Sigmoid colon (tissue), 7 donors: ENCODE measurements around the gene BCL7A. TPM values are rescaled to one million over a fixed set of nuclear protein-coding genes. Genes with fewer than 3 reads are reported as not detected.

ENCODE experiments used
- DNase-seq: peaks from one replicate; pipeline ENCODE4 v3.0.0-alpha.2; 2019
- H3K27ac ChIP-seq, 4 donors: fragments of 200-600 bp; sonication (generic); one replicate each; pipeline ENCODE4 v1.5.1; 2016 to 2019; ENCODE audit warnings: mild to moderate bottlenecking in 1 of 4
- H3K27me3 ChIP-seq, 3 donors: fragments of 200-600 bp; sonication (generic); one replicate each; pipeline ENCODE4 v1.5.1; 2019; ENCODE audit warnings: mild to moderate bottlenecking in 1 of 3
- H3K36me3 ChIP-seq, 4 donors: fragments of 200-600 bp; sonication (generic); one replicate each; pipeline ENCODE4 v1.5.1; 2016 to 2019
- H3K4me1 ChIP-seq, 4 donors: fragments of 200-600 bp; sonication (generic); one replicate each; pipeline ENCODE4 v1.5.1; 2017 to 2019
- H3K4me3 ChIP-seq, 4 donors: fragments of 200-600 bp; sonication (generic); one replicate each; pipeline ENCODE4 v1.5.1; 2017 to 2019; ENCODE audit warnings: mild to moderate bottlenecking in 2 of 4, moderate library complexity in 1 of 4
- H3K9me3 ChIP-seq, 4 donors: fragments of 200-600 bp in 3 of 4; sonication (generic) in 3 of 4; one replicate each; pipeline versions ENCODE4 v1.5.1 to v1.6.1; 2013 to 2019
- EP300 ChIP-seq, 4 donors: sonication (generic); formaldehyde crosslinking; IDR thresholded peaks; one replicate each; pipeline ENCODE4 v1.6.1; 2017; ENCODE audit warnings: antibody characterized with exemption in 4 of 4
- POLR2A ChIP-seq, 2 donors: fragments of 450-650 bp; IDR thresholded peaks; one replicate each; pipeline ENCODE4 v1.6.1; 2016; ENCODE audit warnings: antibody characterized with exemption in 2 of 2, mild to moderate bottlenecking in 2 of 2, moderate library complexity in 2 of 2
- POLR2AphosphoS5 ChIP-seq, 4 donors: sonication (generic); formaldehyde crosslinking; IDR thresholded peaks; one replicate each; pipeline ENCODE4 v1.6.1; 2017; ENCODE audit warnings: antibody characterized with exemption in 4 of 4
- WGBS, 2 donors: extraction: QIAGEN DNeasy Blood & Tissue Kit; methylation state at CpG; one replicate each; pipeline ENCODE4 v1.1.7; 2013; 5-methylcytosine and 5-hydroxymethylcytosine counted together
- intact Hi-C: fragments of 100-400 bp; cut with DNase I; formaldehyde crosslinking; loops from one replicate; pipeline ENCODE4 v1.15.1; 2023
- polyA plus RNA-seq, 3 donors: library from polyadenylated mRNA; stranded (reverse); fragments of 200-250 nt; gene quantifications; one replicate each; pipeline ENCODE4 v1.2.3, GENCODE V29; 2013
- total RNA-seq, 4 donors: library from RNA; depleted of rRNA; stranded (reverse); fragments of >200 nt; gene quantifications; one replicate each; pipeline ENCODE4 v1.1.0, GENCODE V29; 2016
- TF ChIP-seq, protein P1 (sequence below), 4 experiments: fragments of 450-650 bp in 3 of 4; fragments of 200-600 bp in 1 of 4; IDR thresholded peaks; one replicate each; pipeline ENCODE4 v1.5.1; 2016 to 2019; ENCODE audit warnings: antibody characterized with exemption in 4 of 4, mild to moderate bottlenecking in 3 of 4, moderate library complexity in 2 of 4
- donor health status: healthy with polysubstance abuse.
- donor health status: Bipolar disorder and iron deficiency.
- donor health status: healthy.

Gene BCL7A
- total and polyA plus RNA-seq, 7 donors = 1.2 to 7.4 (median 6.4) TPM

DNA sequence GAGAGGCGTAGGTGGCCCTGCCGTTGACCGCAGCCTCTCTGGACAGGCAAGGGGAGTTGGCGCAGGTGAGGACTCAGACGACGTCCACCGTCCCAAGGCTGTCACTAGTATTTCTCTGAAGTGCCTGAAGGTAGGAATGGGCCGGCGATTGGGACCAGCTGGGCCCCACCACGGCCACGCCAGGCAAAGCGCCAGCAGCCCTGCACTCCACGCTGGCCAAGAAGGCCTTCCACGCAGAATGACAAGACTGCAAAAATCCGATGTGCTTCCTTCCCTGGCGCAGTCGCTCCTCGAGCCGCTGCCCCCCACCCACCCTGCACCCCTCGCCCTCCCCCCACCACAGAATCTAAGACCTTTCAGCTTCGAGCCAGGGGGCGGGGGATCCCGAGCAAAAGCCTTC, 39.6 kb downstream of the BCL7A start:
- Histone ChIP-seq H3K27me3 (no peaks in the 10 kb centered on the region), H3K27ac (peak overlapping the region in 3 of 4 donors; percentile 93 to 96 (median 93)), H3K36me3 (no peaks in the 10 kb centered on the region), H3K4me1 (peaks cover 0 to 97% (median 81%) of the 10 kb centered on the region in 4 donors), H3K9me3 (no peaks in the 10 kb centered on the region), H3K4me3 (no peak overlapping the region)
- TF ChIP-seq POLR2A (IDR thresholded peaks at IDR 0.05) (no peak), POLR2AphosphoS5 (IDR thresholded peaks at IDR 0.05) (no peak)
- TF ChIP-seq, protein P1, sequence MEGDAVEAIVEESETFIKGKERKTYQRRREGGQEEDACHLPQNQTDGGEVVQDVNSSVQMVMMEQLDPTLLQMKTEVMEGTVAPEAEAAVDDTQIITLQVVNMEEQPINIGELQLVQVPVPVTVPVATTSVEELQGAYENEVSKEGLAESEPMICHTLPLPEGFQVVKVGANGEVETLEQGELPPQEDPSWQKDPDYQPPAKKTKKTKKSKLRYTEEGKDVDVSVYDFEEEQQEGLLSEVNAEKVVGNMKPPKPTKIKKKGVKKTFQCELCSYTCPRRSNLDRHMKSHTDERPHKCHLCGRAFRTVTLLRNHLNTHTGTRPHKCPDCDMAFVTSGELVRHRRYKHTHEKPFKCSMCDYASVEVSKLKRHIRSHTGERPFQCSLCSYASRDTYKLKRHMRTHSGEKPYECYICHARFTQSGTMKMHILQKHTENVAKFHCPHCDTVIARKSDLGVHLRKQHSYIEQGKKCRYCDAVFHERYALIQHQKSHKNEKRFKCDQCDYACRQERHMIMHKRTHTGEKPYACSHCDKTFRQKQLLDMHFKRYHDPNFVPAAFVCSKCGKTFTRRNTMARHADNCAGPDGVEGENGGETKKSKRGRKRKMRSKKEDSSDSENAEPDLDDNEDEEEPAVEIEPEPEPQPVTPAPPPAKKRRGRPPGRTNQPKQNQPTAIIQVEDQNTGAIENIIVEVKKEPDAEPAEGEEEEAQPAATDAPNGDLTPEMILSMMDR (IDR thresholded peaks at IDR 0.05) = no peak
- no peak for DNase-seq
- intact Hi-C loops = loop anchor here (5.0 to 10.0 kb wide), 2 partner anchors 36 to 256 kb away; partner anchors contain the start of gene SETD1B
- 86 to 92% methylated on average over 23 of the region's 23 CpGs for WGBS, 2 donors

- DNase-seq = peak; percentile 95
- Histone ChIP-seq H3K36me3 (no peaks in the 10 kb centered on the region), H3K4me3 (peak overlapping the region in 3 of 4 donors; percentile 30 to 43 (median 31)), H3K27me3 (no peaks in the 10 kb centered on the region), H3K27ac (peak overlapping the region; percentile 78 to 96 (median 93)), H3K9me3 (no peaks in the 10 kb centered on the region), H3K4me1 (peaks cover 0 to 98% (median 93%) of the 10 kb centered on the region in 4 donors)
- 9 to 27% methylated on average over 19 of the region's 19 CpGs for WGBS, 2 donors
- peak in 2 of 4 donors; percentile 69 to 73 for TF ChIP-seq EP300 (IDR thresholded peaks at IDR 0.05)
- TF ChIP-seq POLR2AphosphoS5 (IDR thresholded peaks at IDR 0.05) = peak; percentile 75 to 93 (median 84)
- TF ChIP-seq, protein P1 (IDR thresholded peaks at IDR 0.05) = no peak
- peak in 1 of 2 donors; percentile 16 for TF ChIP-seq POLR2A (IDR thresholded peaks at IDR 0.05)
- intact Hi-C loops = loop anchor here (5.0 to 10.0 kb wide), 2 partner anchors 34 to 258 kb away; partner anchors contain the start of gene SETD1B
Measured at GRCh38 chr12:122062832-122063693, 41.4 kb downstream of the BCL7A start.

GRCh38 chr12:122063694-122064024, 42.0 kb downstream of the BCL7A start:
- TF ChIP-seq EP300 (IDR thresholded peaks at IDR 0.05) (no peak), POLR2A (IDR thresholded peaks at IDR 0.05) (no peak), POLR2AphosphoS5 (IDR thresholded peaks at IDR 0.05) (no peak)
- TF ChIP-seq, protein P1 (IDR thresholded peaks at IDR 0.05) = no peak
- Histone ChIP-seq H3K9me3 (no peaks in the 10 kb centered on the region), H3K4me1 (peaks cover 0 to 99% (median 94%) of the 10 kb centered on the region in 4 donors), H3K27ac (peak overlapping the region; percentile 78 to 96 (median 93)), H3K4me3 (peak overlapping the region in 3 of 4 donors; percentile 30 to 43 (median 31)), H3K36me3 (no peaks in the 10 kb centered on the region), H3K27me3 (no peaks in the 10 kb centered on the region)
- intact Hi-C loops = loop anchor here (2.0 to 10.0 kb wide), 3 partner anchors 15 to 259 kb away; partner anchors contain the start of genes MLXIP and SETD1B
- WGBS, 2 donors = 69 to 71% methylated on average over 6 of the region's 6 CpGs
- peak; percentile 80 for DNase-seq

DNA sequence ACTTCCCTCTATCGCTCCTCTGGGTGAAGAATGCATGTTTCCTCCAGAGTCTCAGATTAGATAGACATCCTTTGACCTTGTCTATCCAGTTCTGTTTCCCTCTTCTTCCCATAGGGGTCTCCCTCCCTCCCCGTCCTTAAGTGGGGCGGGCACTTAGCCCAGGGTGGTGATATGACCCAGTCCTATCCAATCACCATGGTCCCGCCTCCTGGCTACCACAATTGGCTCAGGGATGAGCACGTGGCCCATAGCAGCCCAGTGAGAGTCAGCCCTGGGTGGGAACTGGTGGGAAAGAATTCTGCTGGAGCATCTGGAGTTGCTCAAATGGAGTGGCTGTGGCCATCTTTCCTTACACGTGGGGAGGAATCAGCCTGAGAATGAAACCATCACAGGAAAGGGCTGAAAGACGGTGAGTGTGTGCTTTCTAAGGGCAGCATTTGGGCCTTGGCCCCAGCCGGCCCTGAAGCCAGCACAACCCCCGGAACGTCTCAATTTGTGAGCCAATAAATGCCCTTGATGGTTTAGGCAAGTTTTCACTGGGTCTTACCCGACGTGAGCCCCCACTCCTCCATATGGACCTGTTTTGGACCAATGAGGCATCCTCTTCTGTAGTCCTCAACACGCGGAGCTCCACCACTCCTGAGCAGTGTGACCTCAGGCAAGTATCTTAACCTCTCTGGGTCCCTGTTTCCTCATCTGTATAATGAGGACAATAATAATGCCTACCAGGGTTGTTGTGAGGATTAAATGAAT, 42.5 kb downstream of the BCL7A start:
- peak overlapping the region; percentile 78 to 96 (median 93) for H3K27ac ChIP-seq
- intact Hi-C loops = loop anchor here (2.0 to 10.0 kb wide), 3 partner anchors 15 to 259 kb away; partner anchors contain the start of genes MLXIP and SETD1B
- H3K4me1 ChIP-seq = peaks cover 0 to 99% (median 94%) of the 10 kb centered on the region in 4 donors
- TF ChIP-seq, protein P1 (IDR thresholded peaks at IDR 0.05) = peak in 2 of 4 experiments; percentile 61 to 62
- TF ChIP-seq POLR2AphosphoS5 (IDR thresholded peaks at IDR 0.05) (peak; percentile 85 to 95 (median 93)), POLR2A (IDR thresholded peaks at IDR 0.05) (no peak), EP300 (IDR thresholded peaks at IDR 0.05) (peak in 3 of 4 donors; percentile 53 to 77 (median 64))
- 60 to 61% methylated on average over 14 of the region's 14 CpGs for WGBS, 2 donors
- peak overlapping the region; percentile 9 to 43 (median 30) for H3K4me3 ChIP-seq
- H3K36me3 ChIP-seq = no peaks in the 10 kb centered on the region
- DNase-seq = peak; percentile 99
- H3K9me3 ChIP-seq = no peaks in the 10 kb centered on the region
- H3K27me3 ChIP-seq = no peaks in the 10 kb centered on the region
